ENCODE data around the gene SGSM1. TPM values are rescaled to one million over a fixed set of nuclear protein-coding genes. Genes with fewer than 3 reads are reported as not detected.

The SGSM1 gene
- total and polyA plus RNA-seq, 9 of the 15 experiments (the other 6 are each of a cell fraction or from before 2014, with no cell fraction given), result not detected

DNA sequence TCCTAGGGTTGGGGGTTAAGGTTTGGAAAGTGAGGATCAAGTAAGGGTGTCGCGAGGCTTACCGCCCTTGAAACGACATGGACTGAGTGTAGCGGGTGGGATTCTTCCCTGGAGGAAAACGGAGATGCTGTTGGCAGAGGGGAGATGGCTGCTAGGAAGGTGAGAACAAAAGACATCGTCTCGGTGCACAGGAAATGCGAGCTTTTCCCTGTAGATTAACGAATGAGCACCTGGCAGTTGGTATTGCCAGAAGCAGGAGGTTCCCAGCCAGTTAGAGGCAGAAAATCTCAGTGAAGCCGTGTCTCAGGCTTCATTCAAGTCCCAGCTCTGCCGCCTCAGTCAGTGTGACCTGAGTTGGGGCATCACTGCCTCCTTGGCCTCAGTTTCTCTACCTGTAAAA lies 141.9 kb downstream of the SGSM1 start:
- ChIA-PET POLR2A (interaction anchor here (0.8 kb wide), 1 partner anchor 93 kb away, joined by 4 read pairs; no protein-coding TSS in a partner anchor), CTCF (ENCODE audit: low intra/inter-chr PET ratio) (no interaction called here)
- intact Hi-C loops (cut with micrococcal nuclease), result no loop called here
- no peaks in the 10 kb centered on the region for H3K79me2 ChIP-seq (ENCODE audit: control insufficient read depth, insufficient read depth, low read length)
- H3K4me1 ChIP-seq (replicated peaks in 1 of 2; ENCODE audit: control insufficient read depth in 2 of 2, insufficient read depth in 2 of 2, low read length in 2 of 2), result peaks cover 0 to 10% of the 10 kb centered on the region in 2 experiments; a peak in 3 of 5 replicates
- FAIRE-seq (no peak), DNase-seq (ENCODE audit: extremely low read depth in 1 of 4, low spot score in 3 of 4) (no peak), ATAC-seq (no peak)
- H3K27ac ChIP-seq (ENCODE audit: extremely low read depth, low read depth, low read length), result no peak overlapping the region
- no peaks in the 10 kb centered on the region for H3K9me3 ChIP-seq (replicated peaks; ENCODE audit: control insufficient read depth, insufficient read depth, low read depth, low read length)
- no peaks in the 10 kb centered on the region for H4K20me1 ChIP-seq (replicated peaks; ENCODE audit: control insufficient read depth, insufficient read depth, low read length)
- H3K4me2 ChIP-seq (ENCODE audit: insufficient read depth, low read length), result no peak overlapping the region
- no peak overlapping the region for H3K4me3 ChIP-seq
- no TSS peak for BruUV-seq (replicated peaks)
- no peaks in the 10 kb centered on the region for H3K36me3 ChIP-seq (ENCODE audit: control insufficient read depth, insufficient read depth, low read length)
- no peak overlapping the region for H3K9ac ChIP-seq (ENCODE audit: insufficient read depth in 1 of 2, low read depth in 2 of 2, low read length in 2 of 2)
- H3K27me3 ChIP-seq (ENCODE audit: control insufficient read depth in 2 of 2, insufficient read depth in 2 of 2, low read length in 2 of 2), result peaks cover 0 to 11% of the 10 kb centered on the region in 2 experiments; a peak in 2 of 5 replicates
- no peaks in the 10 kb centered on the region for H3K9me1 ChIP-seq (ENCODE audit: control insufficient read depth, insufficient read depth, low read length)
- in situ Hi-C loops (cut with MboI), result loop anchor here (5.0 kb wide), 1 partner anchor 94 kb away; no protein-coding TSS in a partner anchor
- 0% methylated on average over 12 of the region's 12 CpGs for WGBS (ENCODE audit: insufficient coverage, low coverage, missing lambda C conversion rate)
- H2AFZ ChIP-seq (ENCODE audit: low read depth, low read length), result no peak overlapping the region
- no peak for TF ChIP-seq ZEB2 (IDR thresholded peaks at IDR 0.05)
- TF ChIP-seq LCOR (CRISPR knock-in tag; IDR thresholded peaks at IDR 0.05), result no peak
- no peak for TF ChIP-seq HDAC3 (IDR thresholded peaks at IDR 0.05; ENCODE audit: borderline replicate concordance, partially characterized antibody)
- TF ChIP-seq, protein P1, sequence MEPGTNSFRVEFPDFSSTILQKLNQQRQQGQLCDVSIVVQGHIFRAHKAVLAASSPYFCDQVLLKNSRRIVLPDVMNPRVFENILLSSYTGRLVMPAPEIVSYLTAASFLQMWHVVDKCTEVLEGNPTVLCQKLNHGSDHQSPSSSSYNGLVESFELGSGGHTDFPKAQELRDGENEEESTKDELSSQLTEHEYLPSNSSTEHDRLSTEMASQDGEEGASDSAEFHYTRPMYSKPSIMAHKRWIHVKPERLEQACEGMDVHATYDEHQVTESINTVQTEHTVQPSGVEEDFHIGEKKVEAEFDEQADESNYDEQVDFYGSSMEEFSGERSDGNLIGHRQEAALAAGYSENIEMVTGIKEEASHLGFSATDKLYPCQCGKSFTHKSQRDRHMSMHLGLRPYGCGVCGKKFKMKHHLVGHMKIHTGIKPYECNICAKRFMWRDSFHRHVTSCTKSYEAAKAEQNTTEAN (CRISPR knock-in tag; IDR thresholded peaks at IDR 0.05), result no peak
- TF ChIP-seq CHD7 (IDR thresholded peaks at IDR 0.05; ENCODE audit: low read depth, low read length), result no peak
- no peak for TF ChIP-seq NUFIP1 (IDR thresholded peaks at IDR 0.05; ENCODE audit: partially characterized antibody)
- no peak for TF ChIP-seq ZNF431 (CRISPR knock-in tag; IDR thresholded peaks at IDR 0.05)
- TF ChIP-seq MBD1 (CRISPR knock-in tag; IDR thresholded peaks at IDR 0.05), result no peak
